Measurements from ENCODE around the gene IRF3. TPM values are rescaled to one million over a fixed set of nuclear protein-coding genes. Genes with fewer than 3 reads are reported as not detected.

Gene IRF3
- total and polyA plus RNA-seq, 10 of the 15 experiments (the other 5 are each of a cell fraction or from before 2014, with no cell fraction given) = 5.5 to 110 (median 63.4) TPM

DNA sequence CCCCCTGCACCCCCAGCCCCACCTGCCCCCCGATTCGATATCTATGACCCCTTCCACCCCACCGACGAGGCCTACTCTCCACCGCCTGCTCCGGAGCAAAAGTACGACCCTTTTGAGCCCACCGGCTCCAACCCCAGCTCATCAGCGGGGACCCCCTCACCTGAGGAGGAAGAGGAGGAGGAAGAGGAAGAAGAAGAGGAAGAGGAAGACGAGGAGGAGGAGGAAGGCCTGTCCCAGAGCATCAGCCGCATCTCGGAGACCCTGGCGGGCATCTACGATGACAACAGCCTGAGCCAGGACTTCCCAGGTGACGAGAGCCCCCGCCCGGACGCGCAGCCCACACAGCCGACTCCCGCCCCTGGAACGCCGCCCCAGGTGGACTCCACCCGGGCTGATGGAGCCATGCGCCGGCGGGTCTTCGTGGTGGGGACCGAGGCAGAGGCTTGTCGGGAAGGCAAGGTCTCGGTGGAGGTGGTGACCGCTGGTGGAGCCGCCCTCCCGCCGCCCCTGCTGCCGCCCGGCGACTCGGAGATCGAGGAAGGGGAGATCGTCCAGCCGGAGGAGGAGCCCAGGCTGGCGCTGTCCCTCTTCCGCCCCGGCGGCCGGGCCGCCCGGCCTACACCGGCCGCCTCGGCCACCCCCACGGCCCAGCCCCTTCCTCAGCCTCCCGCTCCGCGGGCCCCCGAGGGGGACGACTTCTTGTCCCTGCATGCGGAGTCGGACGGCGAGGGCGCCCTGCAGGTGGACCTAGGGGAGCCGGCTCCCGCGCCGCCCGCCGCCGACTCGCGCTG, 14.4 kb downstream of the IRF3 start:
- ATAC-seq = no peak
- RAD21 ChIA-PET (ENCODE audit: unreplicated experiment) = no interaction called here
- 98% methylated on average over 18 of the region's 72 CpGs for WGBS (ENCODE audit: insufficient coverage, insufficient replicate concordance, low lambda C conversion rate, missing lambda C conversion rate)
- Histone ChIP-seq H4K20me1 (ENCODE audit: control insufficient read depth, insufficient read depth) (no peaks in the 10 kb centered on the region), H3K9ac (ENCODE audit: control insufficient read depth, insufficient read depth, low read length) (no peak overlapping the region), H3K9me3 (replicated peaks; ENCODE audit: control insufficient read depth, insufficient read depth, low read length) (no peaks in the 10 kb centered on the region), H3K79me2 (ENCODE audit: control insufficient read depth, insufficient read depth, low read length) (no peaks in the 10 kb centered on the region; the same call in 1 of the 2 replicates), H3K27me3 (replicated peaks in 1 of 2; ENCODE audit: control insufficient read depth in 2 of 2, insufficient read depth in 2 of 2, low read length in 1 of 2) (no peaks in the 10 kb centered on the region), H2AFZ (ENCODE audit: control insufficient read depth, low read depth, low read length) (no peak overlapping the region), H3K4me1 (ENCODE audit: control insufficient read depth, insufficient read depth, low read length) (no peaks in the 10 kb centered on the region), H3K4me3 (no peak overlapping the region), H3K36me3 (ENCODE audit: control insufficient read depth in 2 of 2, insufficient read depth in 2 of 2, low read length in 1 of 2) (peaks cover 0 to 21% of the 10 kb centered on the region in 2 experiments; a peak in 3 of 4 replicates), H3K27ac (ENCODE audit: control insufficient read depth, insufficient read depth) (no peak overlapping the region), H3K4me2 (ENCODE audit: control insufficient read depth, insufficient read depth) (no peak overlapping the region)
- BruUV-seq (replicated peaks) = no TSS peak
- intact Hi-C loops (cut with micrococcal nuclease; ENCODE audit: unreplicated experiment) (no loop called here), in situ Hi-C loops (cut with MboI) (no loop called here)
- SMC1A ChIA-PET (ENCODE audit: uncharacterized antibody, unreplicated experiment) = no interaction called here
- TF ChIP-seq SMAD1 (IDR thresholded peaks at IDR 0.05; ENCODE audit: low read depth, partially characterized antibody) (no peak), ETV6 (conservative IDR thresholded peaks at IDR 0.05 in 1 of 2, IDR thresholded peaks at IDR 0.05 in 1 of 2; ENCODE audit: borderline replicate concordance in 1 of 2, low read depth in 1 of 2) (no peak), NR2F1 (conservative IDR thresholded peaks at IDR 0.05) (no peak), POLR2A (IDR thresholded peaks at IDR 0.05; ENCODE audit: low read depth, low read length) (no peak), TCF7 (IDR thresholded peaks at IDR 0.05; ENCODE audit: borderline replicate concordance) (no peak), RAD21 (IDR thresholded peaks at IDR 0.05; ENCODE audit: insufficient read depth, low read depth, low read length) (no peak)
- DNase-seq (ENCODE audit: low read depth, low spot score) = no peak
- POLR2A ChIA-PET = no interaction called here
- CTCF ChIA-PET = no interaction called here
- FAIRE-seq = no peak

GRCh38 chr19:49646586-49646985, 19.1 kb downstream of the IRF3 start:
- no TSS peak for BruUV-seq (replicated peaks)
- WGBS (ENCODE audit: insufficient coverage, insufficient replicate concordance, low lambda C conversion rate, missing lambda C conversion rate) = 97% methylated on average over 17 of the region's 17 CpGs
- no peak overlapping the region for H3K4me2 ChIP-seq (ENCODE audit: control insufficient read depth, insufficient read depth)
- in situ Hi-C loops (cut with MboI) (no loop called here), intact Hi-C loops (cut with micrococcal nuclease; ENCODE audit: unreplicated experiment) (no loop called here)
- no peak overlapping the region for H2AFZ ChIP-seq (ENCODE audit: control insufficient read depth, low read depth, low read length)
- peaks cover 0 to 8% of the 10 kb centered on the region in 2 experiments; a peak in 3 of 4 replicates for H3K36me3 ChIP-seq (ENCODE audit: control insufficient read depth in 2 of 2, insufficient read depth in 2 of 2, low read length in 1 of 2)
- H3K79me2 ChIP-seq (ENCODE audit: control insufficient read depth, insufficient read depth, low read length) = peaks cover 29% of the 10 kb centered on the region
- H3K4me3 ChIP-seq = no peak overlapping the region
- no peak for DNase-seq (ENCODE audit: low read depth, low spot score)
- no peaks in the 10 kb centered on the region for H3K27me3 ChIP-seq (replicated peaks in 1 of 2; ENCODE audit: control insufficient read depth in 2 of 2, insufficient read depth in 2 of 2, low read length in 1 of 2)
- ChIA-PET CTCF (no interaction called here), POLR2A (no interaction called here), SMC1A (ENCODE audit: uncharacterized antibody, unreplicated experiment) (no interaction called here), RAD21 (ENCODE audit: unreplicated experiment) (no interaction called here)
- H3K9me3 ChIP-seq (replicated peaks; ENCODE audit: control insufficient read depth, insufficient read depth, low read length) = no peaks in the 10 kb centered on the region
- H4K20me1 ChIP-seq (ENCODE audit: control insufficient read depth, insufficient read depth) = no peaks in the 10 kb centered on the region
- ATAC-seq = no peak
- no peak overlapping the region for H3K9ac ChIP-seq (ENCODE audit: control insufficient read depth, insufficient read depth, low read length)
- no peak overlapping the region for H3K27ac ChIP-seq (ENCODE audit: control insufficient read depth, insufficient read depth)
- no peak for FAIRE-seq
- H3K4me1 ChIP-seq (ENCODE audit: control insufficient read depth, insufficient read depth, low read length) = peaks cover 12% of the 10 kb centered on the region
- TF ChIP-seq STAT1 (conservative IDR thresholded peaks at IDR 0.05) (no peak), PAX5 (IDR thresholded peaks at IDR 0.05; ENCODE audit: borderline replicate concordance, low read depth, low read length) (no peak), MXI1 (IDR thresholded peaks at IDR 0.05; ENCODE audit: low read depth, low read length) (no peak), BCL3 (IDR thresholded peaks at IDR 0.05; ENCODE audit: borderline replicate concordance, insufficient read depth, low read depth, low read length, poor library complexity, severe bottlenecking) (no peak), POLR2A (IDR thresholded peaks at IDR 0.05; ENCODE audit: low read depth, low read length) (no peak), POLR2AphosphoS5 (IDR thresholded peaks at IDR 0.05; ENCODE audit: low read length) (no peak), E2F4 (IDR thresholded peaks at IDR 0.05; ENCODE audit: low read depth, low read length) (no peak)
- TF ChIP-seq, protein P1, sequence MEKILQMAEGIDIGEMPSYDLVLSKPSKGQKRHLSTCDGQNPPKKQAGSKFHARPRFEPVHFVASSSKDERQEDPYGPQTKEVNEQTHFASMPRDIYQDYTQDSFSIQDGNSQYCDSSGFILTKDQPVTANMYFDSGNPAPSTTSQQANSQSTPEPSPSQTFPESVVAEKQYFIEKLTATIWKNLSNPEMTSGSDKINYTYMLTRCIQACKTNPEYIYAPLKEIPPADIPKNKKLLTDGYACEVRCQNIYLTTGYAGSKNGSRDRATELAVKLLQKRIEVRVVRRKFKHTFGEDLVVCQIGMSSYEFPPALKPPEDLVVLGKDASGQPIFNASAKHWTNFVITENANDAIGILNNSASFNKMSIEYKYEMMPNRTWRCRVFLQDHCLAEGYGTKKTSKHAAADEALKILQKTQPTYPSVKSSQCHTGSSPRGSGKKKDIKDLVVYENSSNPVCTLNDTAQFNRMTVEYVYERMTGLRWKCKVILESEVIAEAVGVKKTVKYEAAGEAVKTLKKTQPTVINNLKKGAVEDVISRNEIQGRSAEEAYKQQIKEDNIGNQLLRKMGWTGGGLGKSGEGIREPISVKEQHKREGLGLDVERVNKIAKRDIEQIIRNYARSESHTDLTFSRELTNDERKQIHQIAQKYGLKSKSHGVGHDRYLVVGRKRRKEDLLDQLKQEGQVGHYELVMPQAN (conservative IDR thresholded peaks at IDR 0.05) = no peak
